Activated CD4-positive, alpha-beta T cell treated with anti-CD3 and anti-CD28 coated beads for 36 hours (primary cell): ENCODE measurements around the gene OR52N5. TPM values are rescaled to one million over a fixed set of nuclear protein-coding genes. Genes with fewer than 3 reads are reported as not detected.

ENCODE experiments used
- total RNA-seq, 2 experiments: library from RNA; stranded (reverse); gene quantifications; one replicate each; pipeline ENCODE4 v1.2.3, GENCODE V29; 2021

The OR52N5 gene
- total RNA-seq, 2 experiments from 2014 or later, result not detected

Other genes with a start within 250 kb of the OR52N5 start
- not detected for gene OR52H1, start 234.8 kb downstream of the OR52N5 start, total RNA-seq
- not detected for gene OR52B6, start 202.5 kb downstream of the OR52N5 start, total RNA-seq
- under 1 TPM; 0.75 to 0.76 TPM for gene TRIM6, start 186.7 kb downstream of the OR52N5 start, total RNA-seq
- gene TRIM34, start 158.4 kb downstream of the OR52N5 start, total RNA-seq, result 10 to 100 TPM; 10.4 to 11.8 TPM
- gene TRIM5, start 98.3 kb downstream of the OR52N5 start, total RNA-seq, result 10 to 100 TPM; 16.4 to 17.9 TPM
- 100 to 1,000 TPM in 1 of 2 experiments, 10 to 100 TPM in 1; 73.4 to 101 TPM for gene TRIM22, start 93.6 kb downstream of the OR52N5 start, total RNA-seq
- gene OR56B1, start 46.9 kb downstream of the OR52N5 start, total RNA-seq, result under 1 TPM; 0.14 to 0.16 TPM
- gene OR52N4, start 29.1 kb downstream of the OR52N5 start, total RNA-seq, result under 1 TPM; 0.23 to 0.70 TPM
- not detected for gene OR52N1, start 7.9 kb upstream of the OR52N5 start, total RNA-seq
- gene OR52N2, start 25.6 kb upstream of the OR52N5 start, total RNA-seq, result not detected
- gene OR52E6, start 58.5 kb upstream of the OR52N5 start, total RNA-seq, result not detected
- gene OR52E8, start 74.3 kb upstream of the OR52N5 start, total RNA-seq, result not detected
- not detected for gene OR52E4, start 97.3 kb upstream of the OR52N5 start, total RNA-seq
- gene OR52E5, start 109.9 kb upstream of the OR52N5 start, total RNA-seq, result not detected
- gene OR56A3, start 158.9 kb upstream of the OR52N5 start, total RNA-seq, result not detected
- not detected for gene OR56A5, start 185.1 kb upstream of the OR52N5 start, total RNA-seq
- gene OR52L1, start 203.6 kb upstream of the OR52N5 start, total RNA-seq, result not detected
- gene OR56A4, start 223.6 kb upstream of the OR52N5 start, total RNA-seq, result not detected
- not detected for gene OR56A1, start 247.4 kb upstream of the OR52N5 start, total RNA-seq